DND-41 (cell line): ENCODE data around the gene LAT.

ENCODE experiments used
- ATAC-seq: fragments of 200-7000 bp; cut with Tn5 transposase; 3 replicates; pipeline ENCODE4 v1.9.1; 2021; ENCODE audit warnings: low read depth; ENCODE audit not compliant: insufficient read depth
- DNase-seq: peaks from one replicate; pipeline ENCODE4 v3.0.0-alpha.2; 2020
- H2AFZ ChIP-seq: 2 replicates; pipeline ENCODE4 v1.6.0; 2012; ENCODE audit warnings: low read depth, low read length
- H3K27ac ChIP-seq: 2 replicates; pipeline ENCODE4 v1.5.1; 2012; ENCODE audit warnings: low read length, inconsistent platforms
- H3K27me3 ChIP-seq: fragments of 200-600 bp; sonication (generic); 2 replicates; pipeline ENCODE4 v1.6.0; 2012; ENCODE audit warnings: low read length, mild to moderate bottlenecking, inconsistent platforms; ENCODE audit not compliant: insufficient read depth, poor library complexity
- H3K36me3 ChIP-seq: 2 replicates; pipeline ENCODE4 v1.5.1; 2012; ENCODE audit warnings: low read length, inconsistent platforms; ENCODE audit not compliant: insufficient read depth
- H3K4me1 ChIP-seq: 2 replicates; pipeline ENCODE4 v1.5.1; 2012; ENCODE audit warnings: mild to moderate bottlenecking, low read length; ENCODE audit not compliant: insufficient read depth
- H3K4me2 ChIP-seq: 2 replicates; pipeline ENCODE4 v1.6.0; 2012; ENCODE audit warnings: mild to moderate bottlenecking, moderate library complexity, low read length, inconsistent platforms; ENCODE audit not compliant: insufficient read depth
- H3K4me3 ChIP-seq, 2 experiments: fragments of 200-600 bp in 1 of 2; shearing (Covaris generic) in 1 of 2; 2 replicates each; pipeline ENCODE4 v1.5.1; 2012 to 2016; ENCODE audit warnings: inconsistent platforms in 2 of 2, low read length in 2 of 2, mild to moderate bottlenecking in 2 of 2, low read depth in 1 of 2, moderate library complexity in 1 of 2
- H3K79me2 ChIP-seq: 2 replicates; pipeline ENCODE4 v1.6.0; 2012; ENCODE audit warnings: low read length, inconsistent platforms; ENCODE audit not compliant: insufficient read depth
- H3K9ac ChIP-seq: 2 replicates; pipeline ENCODE4 v1.6.0; 2012; ENCODE audit warnings: low read depth, mild to moderate bottlenecking, inconsistent platforms, low read length, moderate library complexity
- H3K9me3 ChIP-seq: 2 replicates; pipeline ENCODE4 v1.5.1; 2012; ENCODE audit warnings: low read length, moderate library complexity, mild to moderate bottlenecking, inconsistent platforms; ENCODE audit not compliant: insufficient read depth, severe bottlenecking
- H4K20me1 ChIP-seq: 2 replicates; pipeline ENCODE4 v1.6.0; 2012; ENCODE audit warnings: low read length; ENCODE audit not compliant: insufficient read depth
- EZH2 ChIP-seq: IDR thresholded peaks from 3 replicates; pipeline ENCODE4 v1.6.1; 2012; ENCODE audit warnings: borderline replicate concordance, low read depth, mild to moderate bottlenecking, moderate library complexity, low read length, inconsistent platforms; ENCODE audit not compliant: severe bottlenecking
- TF ChIP-seq, protein P1 (sequence below): IDR thresholded peaks from 2 replicates; pipeline ENCODE4 v1.5.1; 2012; ENCODE audit warnings: borderline replicate concordance, low read length, moderate library complexity, mild to moderate bottlenecking; ENCODE audit not compliant: poor library complexity, severe bottlenecking; ENCODE audit errors: extremely low read depth

LAT gene

DNA sequence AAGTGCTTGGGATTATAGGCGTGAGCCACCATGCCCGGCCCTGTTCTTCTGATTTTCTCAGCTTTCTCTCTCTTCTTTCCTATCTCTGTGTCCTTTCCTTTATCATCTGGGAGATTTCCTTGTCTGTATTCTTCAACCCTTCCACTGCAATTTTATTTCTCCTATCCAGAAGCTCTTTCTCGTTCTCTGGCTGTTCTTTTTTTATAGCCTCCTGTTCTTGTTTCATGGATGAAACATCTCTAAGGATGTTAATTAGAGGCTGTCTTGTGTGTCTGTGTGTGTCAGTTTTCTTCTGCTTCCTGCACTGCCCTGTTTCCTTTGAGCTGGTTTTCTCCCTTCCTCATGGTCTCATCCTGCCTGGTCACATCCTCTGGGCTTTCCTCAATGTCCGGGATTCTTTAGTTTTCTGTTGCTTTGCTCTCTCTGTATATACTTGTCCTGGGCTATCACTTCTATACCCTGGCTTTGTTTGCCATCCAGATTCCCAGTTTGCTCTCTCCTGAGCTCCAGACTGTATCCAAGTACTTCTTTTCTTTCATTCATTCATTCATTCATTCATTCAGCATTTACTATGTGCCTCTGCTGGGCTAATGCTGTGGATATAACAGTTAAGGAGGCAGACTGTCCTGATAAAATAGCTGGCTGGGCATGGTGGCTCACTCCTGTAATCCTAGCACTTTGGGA, 2.5 kb downstream of the LAT start:
- H3K9me3 ChIP-seq, result no peaks in the 10 kb centered on the region
- no peak overlapping the region for H3K4me2 ChIP-seq
- no peak overlapping the region for H2AFZ ChIP-seq
- no peak overlapping the region for H3K27ac ChIP-seq
- TF ChIP-seq EZH2, result no peak
- TF ChIP-seq, protein P1, sequence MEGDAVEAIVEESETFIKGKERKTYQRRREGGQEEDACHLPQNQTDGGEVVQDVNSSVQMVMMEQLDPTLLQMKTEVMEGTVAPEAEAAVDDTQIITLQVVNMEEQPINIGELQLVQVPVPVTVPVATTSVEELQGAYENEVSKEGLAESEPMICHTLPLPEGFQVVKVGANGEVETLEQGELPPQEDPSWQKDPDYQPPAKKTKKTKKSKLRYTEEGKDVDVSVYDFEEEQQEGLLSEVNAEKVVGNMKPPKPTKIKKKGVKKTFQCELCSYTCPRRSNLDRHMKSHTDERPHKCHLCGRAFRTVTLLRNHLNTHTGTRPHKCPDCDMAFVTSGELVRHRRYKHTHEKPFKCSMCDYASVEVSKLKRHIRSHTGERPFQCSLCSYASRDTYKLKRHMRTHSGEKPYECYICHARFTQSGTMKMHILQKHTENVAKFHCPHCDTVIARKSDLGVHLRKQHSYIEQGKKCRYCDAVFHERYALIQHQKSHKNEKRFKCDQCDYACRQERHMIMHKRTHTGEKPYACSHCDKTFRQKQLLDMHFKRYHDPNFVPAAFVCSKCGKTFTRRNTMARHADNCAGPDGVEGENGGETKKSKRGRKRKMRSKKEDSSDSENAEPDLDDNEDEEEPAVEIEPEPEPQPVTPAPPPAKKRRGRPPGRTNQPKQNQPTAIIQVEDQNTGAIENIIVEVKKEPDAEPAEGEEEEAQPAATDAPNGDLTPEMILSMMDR, result no peak
- H3K27me3 ChIP-seq, result no peaks in the 10 kb centered on the region
- H3K79me2 ChIP-seq, result no peaks in the 10 kb centered on the region
- peaks cover 27% of the 10 kb centered on the region for H3K4me1 ChIP-seq
- no peak for ATAC-seq
- H4K20me1 ChIP-seq, result no peaks in the 10 kb centered on the region
- no peak overlapping the region for H3K4me3 ChIP-seq
- peaks cover 35% of the 10 kb centered on the region for H3K36me3 ChIP-seq
- H3K9ac ChIP-seq, result no peak overlapping the region
- no peak for DNase-seq

DNA sequence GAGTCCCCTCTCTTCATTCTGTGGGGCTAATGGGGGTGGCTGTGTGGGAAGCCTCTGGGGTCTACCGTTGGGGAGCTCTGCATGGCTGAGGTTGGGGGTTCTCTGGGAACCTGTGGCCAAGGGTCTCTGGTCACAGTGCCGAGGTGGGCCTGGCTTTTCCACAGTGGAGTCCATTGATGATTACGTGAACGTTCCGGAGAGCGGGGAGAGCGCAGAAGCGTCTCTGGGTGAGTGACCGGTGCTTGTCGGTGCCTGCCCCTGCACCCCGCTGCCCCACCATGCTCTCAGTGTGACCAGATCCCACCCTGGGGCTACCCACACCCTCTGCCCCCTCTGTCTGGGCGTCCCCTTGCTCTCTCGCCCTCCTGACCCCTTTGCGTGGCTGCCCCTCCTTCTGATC, 4.5 kb downstream of the LAT start:
- no peaks in the 10 kb centered on the region for H3K79me2 ChIP-seq
- TF ChIP-seq EZH2, result no peak
- TF ChIP-seq, protein P1, result no peak
- DNase-seq (no peak), ATAC-seq (no peak)
- no peak overlapping the region for H3K4me2 ChIP-seq
- no peak overlapping the region for H3K4me3 ChIP-seq
- H2AFZ ChIP-seq, result no peak overlapping the region
- no peaks in the 10 kb centered on the region for H3K27me3 ChIP-seq
- H3K9me3 ChIP-seq, result no peaks in the 10 kb centered on the region
- H3K9ac ChIP-seq, result no peak overlapping the region
- no peak overlapping the region for H3K27ac ChIP-seq
- H3K36me3 ChIP-seq, result peaks cover 15% of the 10 kb centered on the region
- H3K4me1 ChIP-seq, result peaks cover 18% of the 10 kb centered on the region
- no peaks in the 10 kb centered on the region for H4K20me1 ChIP-seq

DNA sequence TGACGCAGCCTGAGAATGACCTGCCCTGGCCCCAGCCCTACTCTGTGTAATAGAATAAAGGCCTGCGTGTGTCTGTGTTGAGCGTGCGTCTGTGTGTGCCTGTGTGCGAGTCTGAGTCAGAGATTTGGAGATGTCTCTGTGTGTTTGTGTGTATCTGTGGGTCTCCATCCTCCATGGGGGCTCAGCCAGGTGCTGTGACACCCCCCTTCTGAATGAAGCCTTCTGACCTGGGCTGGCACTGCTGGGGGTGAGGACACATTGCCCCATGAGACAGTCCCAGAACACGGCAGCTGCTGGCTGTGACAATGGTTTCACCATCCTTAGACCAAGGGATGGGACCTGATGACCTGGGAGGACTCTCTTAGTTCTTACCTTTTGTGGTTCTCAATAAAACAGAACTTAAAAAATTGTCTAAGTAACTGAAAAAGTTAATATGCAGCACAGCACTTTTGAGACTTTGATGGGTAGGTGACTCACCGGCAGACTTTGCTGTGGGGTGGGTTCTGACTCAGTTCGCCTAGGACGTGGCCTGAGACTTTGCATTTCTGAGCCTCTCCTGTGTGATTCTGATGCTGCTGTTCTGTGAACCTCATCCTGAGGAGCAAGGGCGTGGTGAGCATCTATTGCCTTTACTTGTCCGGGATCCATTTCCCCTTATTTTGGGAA, 5.7 kb downstream of the LAT start:
- TF ChIP-seq EZH2, result no peak
- TF ChIP-seq, protein P1, result no peak
- H3K9me3 ChIP-seq, result no peaks in the 10 kb centered on the region
- H3K4me2 ChIP-seq, result no peak overlapping the region
- no peak for DNase-seq
- no peaks in the 10 kb centered on the region for H3K79me2 ChIP-seq
- no peaks in the 10 kb centered on the region for H4K20me1 ChIP-seq
- H3K4me1 ChIP-seq, result peaks cover 8% of the 10 kb centered on the region
- no peak for ATAC-seq
- no peak overlapping the region for H3K9ac ChIP-seq
- no peak overlapping the region for H3K4me3 ChIP-seq
- no peak overlapping the region for H2AFZ ChIP-seq
- H3K27ac ChIP-seq, result no peak overlapping the region
- peaks cover 15% of the 10 kb centered on the region for H3K36me3 ChIP-seq
- H3K27me3 ChIP-seq, result no peaks in the 10 kb centered on the region
